GM21390 (cell line): Measurements from ENCODE around the gene PREX1.
"Not testable (repeated sequence)": the region's sequence is repeated elsewhere in the genome, so short reads cannot be mapped to it uniquely, and the experiment has no call there.

Experiments used
- ATAC-seq: cut with Tn5 transposase; IDR thresholded peaks from one replicate; pipeline ENCODE4 v1.9.1; 2021; ENCODE audit not compliant: unreplicated experiment

PREX1 gene

GRCh38 chr20:48826480-48826879 lies 1.3 kb downstream of the PREX1 start:
- not testable (repeated sequence) for ATAC-seq

- ATAC-seq = no peak
Measured at GRCh38 chr20:48826069-48826468, 1.7 kb downstream of the PREX1 start.

GRCh38 chr20:48825566-48825920 lies 2.3 kb downstream of the PREX1 start:
- no peak for ATAC-seq

- no peak for ATAC-seq
Measured at GRCh38 chr20:48824830-48825565, 2.8 kb downstream of the PREX1 start.

GRCh38 chr20:48823960-48824498 lies 3.8 kb downstream of the PREX1 start:
- ATAC-seq = no peak

GRCh38 chr20:48823476-48823875 lies 4.3 kb downstream of the PREX1 start:
- no peak for ATAC-seq

- ATAC-seq = no peak
Measured at GRCh38 chr20:48822879-48823385, 4.9 kb downstream of the PREX1 start.

GRCh38 chr20:48822178-48822577 lies 5.6 kb downstream of the PREX1 start:
- no peak for ATAC-seq

GRCh38 chr20:48821261-48821920 lies 6.4 kb downstream of the PREX1 start:
- ATAC-seq = no peak

- ATAC-seq = no peak
Measured at GRCh38 chr20:48820649-48820973, 7.2 kb downstream of the PREX1 start.

- ATAC-seq = no peak
Measured at GRCh38 chr20:48819821-48820648, 7.8 kb downstream of the PREX1 start.

GRCh38 chr20:48819089-48819488 lies 8.7 kb downstream of the PREX1 start:
- ATAC-seq = no peak

GRCh38 chr20:48818481-48818987 lies 9.3 kb downstream of the PREX1 start:
- ATAC-seq = peak; percentile 49

- no peak for ATAC-seq
Measured at GRCh38 chr20:48818031-48818370, 9.8 kb downstream of the PREX1 start.

- ATAC-seq = no peak
Measured at GRCh38 chr20:48817367-48818030, 10.3 kb downstream of the PREX1 start.

- no peak for ATAC-seq
Measured at GRCh38 chr20:48816282-48817205, 11.3 kb downstream of the PREX1 start.

- no peak for ATAC-seq
Measured at GRCh38 chr20:48815537-48815936, 12.3 kb downstream of the PREX1 start.

GRCh38 chr20:48814633-48815032 lies 13.2 kb downstream of the PREX1 start:
- ATAC-seq = no peak

GRCh38 chr20:48813930-48814546 lies 13.8 kb downstream of the PREX1 start:
- no peak for ATAC-seq

- ATAC-seq = no peak
Measured at GRCh38 chr20:48813446-48813747, 14.4 kb downstream of the PREX1 start.
